IMR-90 (cell line): ENCODE measurements around the gene CWH43. TPM values are rescaled to one million over a fixed set of nuclear protein-coding genes. Genes with fewer than 3 reads are reported as not detected.
"Not testable (repeated sequence)": the region's sequence is repeated elsewhere in the genome, so short reads cannot be mapped to it uniquely, and the experiment has no call there.

ENCODE experiments used
- ATAC-seq: fragments of 200-7000 bp; cut with Tn5 transposase; 2 replicates; pipeline ENCODE4 v1.9.1; 2020; ENCODE audit warnings: low read depth, mild to moderate bottlenecking, moderate library complexity
- BruUV-seq: library from RNA; stranded (reverse); fragments of 400-500 nt; replicated peaks from 2 replicates; lab custom pipeline; 2021; lab: Mats Ljungman, UMichigan
- CTCF ChIA-PET: fragments of 300-600 bp; formaldehyde crosslinking; extraction: SDS; loops from one replicate; lab custom pipeline; 2021; ENCODE audit warnings: antibody characterized with exemption; lab: Yijun Ruan, JAX
- POLR2A ChIA-PET: fragments of 300-600 bp; sonication (Branson Sonifier 250); formaldehyde crosslinking; loops from one replicate; lab custom pipeline; 2022; ENCODE audit warnings: antibody characterized with exemption; ENCODE audit not compliant: unreplicated experiment; lab: Charles Lee
- DNase-seq: peaks from one replicate; pipeline ENCODE4 v3.0.0; 2013
- H2AFZ ChIP-seq: replicated peaks from 2 replicates; pipeline ENCODE3; 2013; ENCODE audit warnings: low read length, mild to moderate bottlenecking; ENCODE audit not compliant: poor library complexity
- H2AK5ac ChIP-seq: 2 replicates; pipeline ENCODE4 v1.6.1; 2013; ENCODE audit warnings: low read depth, low read length, inconsistent platforms
- H2AK9ac ChIP-seq: replicated peaks from 2 replicates; pipeline ENCODE3; 2013; ENCODE audit warnings: mild to moderate bottlenecking, low read depth, low read length, moderate library complexity; ENCODE audit not compliant: poor library complexity
- H2BK120ac ChIP-seq: 2 replicates; pipeline ENCODE4 v1.6.1; 2013; ENCODE audit warnings: low read depth, low read length, inconsistent platforms
- H2BK15ac ChIP-seq: 3 replicates; pipeline ENCODE4 v1.6.1; 2013; ENCODE audit warnings: low read depth, low read length, inconsistent platforms
- H2BK20ac ChIP-seq: 2 replicates; pipeline ENCODE4 v1.6.1; 2013; ENCODE audit warnings: low read depth, mild to moderate bottlenecking, inconsistent platforms, low read length, moderate library complexity
- H2BK5ac ChIP-seq: 2 replicates; pipeline ENCODE4 v1.6.1; 2013; ENCODE audit warnings: mild to moderate bottlenecking, low read depth, low read length, inconsistent platforms; ENCODE audit not compliant: poor library complexity, severe bottlenecking
- H3K14ac ChIP-seq: replicated peaks from 2 replicates; pipeline ENCODE4 v1.6.1; 2013; ENCODE audit warnings: low read depth, low read length, inconsistent platforms
- H3K18ac ChIP-seq: 2 replicates; pipeline ENCODE4 v1.6.1; 2013; ENCODE audit warnings: low read depth, low read length, control low read depth
- H3K23ac ChIP-seq: 2 replicates; pipeline ENCODE4 v1.6.1; 2013; ENCODE audit warnings: low read depth, low read length, inconsistent platforms
- H3K27ac ChIP-seq: 2 replicates; pipeline ENCODE4 v1.5.1; 2013; ENCODE audit warnings: mild to moderate bottlenecking, control low read depth, low read length; ENCODE audit not compliant: insufficient read depth
- H3K27me3 ChIP-seq: 2 replicates; pipeline ENCODE4 v1.6.1; 2013; ENCODE audit warnings: low read length; ENCODE audit not compliant: control insufficient read depth, insufficient read depth
- H3K36me3 ChIP-seq: 2 replicates; pipeline ENCODE4 v1.6.1; 2013; ENCODE audit warnings: low read length, mixed read lengths; ENCODE audit not compliant: control insufficient read depth, insufficient read depth
- H3K4ac ChIP-seq: 2 replicates; pipeline ENCODE4 v1.6.1; 2013; ENCODE audit warnings: low read depth, low read length, inconsistent platforms
- H3K4me1 ChIP-seq: 2 replicates; pipeline ENCODE4 v1.6.1; 2013; ENCODE audit warnings: low read length, mixed read lengths; ENCODE audit not compliant: control insufficient read depth, insufficient read depth
- H3K4me2 ChIP-seq: 2 replicates; pipeline ENCODE4 v1.6.1; 2013; ENCODE audit warnings: low read depth, mild to moderate bottlenecking, control low read depth, low read length, moderate library complexity
- H3K4me3 ChIP-seq: 2 replicates; pipeline ENCODE4 v1.5.1; 2013; ENCODE audit warnings: low read depth, mild to moderate bottlenecking, control low read depth, low read length, moderate library complexity; ENCODE audit not compliant: insufficient read depth
- H3K56ac ChIP-seq: 2 replicates; pipeline ENCODE4 v1.6.1; 2013; ENCODE audit warnings: low read length, inconsistent platforms; ENCODE audit not compliant: insufficient read depth; ENCODE audit errors: extremely low read depth
- H3K79me1 ChIP-seq, 2 experiments: 2 replicates each; pipeline ENCODE4 v1.6.1; 2013; ENCODE audit warnings: low read length in 2 of 2, inconsistent platforms in 1 of 2, low read depth in 1 of 2
- H3K9ac ChIP-seq: 2 replicates; pipeline ENCODE4 v1.6.1; 2013; ENCODE audit warnings: low read depth, low read length, control low read depth
- H3K9me1 ChIP-seq: 2 replicates; pipeline ENCODE4 v1.6.1; 2013; ENCODE audit warnings: low read length, inconsistent platforms; ENCODE audit not compliant: insufficient read depth
- H3K9me3 ChIP-seq: 2 replicates; pipeline ENCODE4 v1.6.1; 2013; ENCODE audit warnings: low read length; ENCODE audit not compliant: control insufficient read depth, insufficient read depth
- H4K20me1 ChIP-seq: 2 replicates; pipeline ENCODE4 v1.6.1; 2013; ENCODE audit warnings: low read length, inconsistent platforms; ENCODE audit not compliant: insufficient read depth
- H4K5ac ChIP-seq: 2 replicates; pipeline ENCODE4 v1.6.1; 2013; ENCODE audit warnings: mild to moderate bottlenecking, low read depth, low read length, control low read depth
- H4K8ac ChIP-seq, 2 experiments: 2 replicates each; pipeline ENCODE4 v1.6.1; 2013; ENCODE audit warnings: low read depth in 2 of 2, low read length in 2 of 2, control low read depth in 1 of 2, inconsistent platforms in 1 of 2
- H4K91ac ChIP-seq: 2 replicates; pipeline ENCODE4 v1.6.1; 2013; ENCODE audit warnings: low read depth, low read length, inconsistent platforms; ENCODE audit not compliant: insufficient read depth
- WGBS, 2 experiments: methylation state at CpG; one replicate each; pipeline versions ENCODE4 v1.1.5 to v1.1.7; 2013; ENCODE audit warnings: missing lambda C conversion rate in 2 of 2; ENCODE audit not compliant: insufficient read length in 1 of 2; ENCODE audit errors: extremely low coverage in 2 of 2; 5-methylcytosine and 5-hydroxymethylcytosine counted together
- dilution Hi-C: fragments of 300-500 bp; cut with HindIII; formaldehyde crosslinking; loops from one replicate; pipeline ENCODE4 v1.14.3; 2018; ENCODE audit warnings: low sequenced_read_pairs; ENCODE audit not compliant: unreplicated experiment
- in situ Hi-C: fragments of 300-500 bp; cut with MboI; formaldehyde crosslinking; loops from 3 replicates; pipeline ENCODE4 v1.14.3; 2019; ENCODE audit warnings: low sequenced_read_pairs, inconsistent platforms, mixed read lengths
- intact Hi-C: fragments of 100-400 bp; cut with micrococcal nuclease; formaldehyde crosslinking; loops from 2 replicates; pipeline ENCODE4 v1.10.0; 2022
- polyA plus RNA-seq, 3 experiments: library from polyadenylated mRNA; depleted of rRNA; stranded (reverse); fragments of >200 nt; gene quantifications; 2 replicates each; pipeline ENCODE4 v1.2.3, GENCODE V29; 2012; ENCODE audit warnings: low replicate concordance in 1 of 3
- total RNA-seq: library from RNA; depleted of rRNA; stranded (reverse); fragments of >200 nt; gene quantifications from 2 replicates; pipeline ENCODE4 v1.2.3, GENCODE V29; 2012

Gene CWH43
- total and polyA plus RNA-seq, 2 of the 4 experiments (the other 2 are of a cell fraction) = not detected

DNA sequence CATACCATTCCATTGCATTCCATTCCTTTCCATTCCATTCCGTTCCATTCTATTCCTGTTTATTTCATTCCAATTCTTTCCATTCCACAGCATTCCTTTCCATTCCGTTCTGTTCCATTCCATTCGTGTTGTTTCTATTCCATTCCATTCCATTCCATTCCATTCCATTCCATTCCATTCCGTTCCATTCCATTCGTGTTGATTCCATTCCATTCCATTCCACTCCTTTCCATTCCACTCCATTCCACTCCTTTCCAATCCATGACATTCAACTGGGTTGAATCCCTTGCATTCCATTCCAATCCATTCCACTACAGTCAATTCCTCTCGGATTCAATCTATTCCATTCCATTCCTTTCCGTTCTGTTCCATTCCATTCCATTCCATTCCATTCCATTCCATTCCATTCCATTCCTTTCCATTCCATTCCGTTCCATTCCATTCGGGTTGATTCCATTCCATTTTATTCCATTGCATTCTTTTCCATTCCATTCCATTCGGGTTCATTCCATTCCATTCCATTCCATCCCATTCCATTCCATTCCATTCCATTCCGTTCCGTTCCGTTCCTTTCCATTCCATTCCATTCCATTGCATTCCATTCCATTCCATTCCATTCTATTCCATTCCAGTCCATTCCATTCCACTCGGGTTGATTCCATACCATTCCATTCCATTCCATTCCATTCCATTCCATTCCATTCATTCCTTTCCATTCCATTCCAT is 112.1 kb downstream of the CWH43 start:
- CTCF ChIA-PET, H3K36me3 ChIP-seq, H3K23ac ChIP-seq, intact Hi-C loops, H3K4me3 ChIP-seq, BruUV-seq, POLR2A ChIA-PET, H2BK20ac ChIP-seq, H3K27ac ChIP-seq, H2BK120ac ChIP-seq, dilution Hi-C loops, H3K56ac ChIP-seq, H2AFZ ChIP-seq, in situ Hi-C loops, H3K9me1 ChIP-seq, H3K4me1 ChIP-seq, H2AK5ac ChIP-seq, H4K5ac ChIP-seq, H4K20me1 ChIP-seq, H3K4ac ChIP-seq, H3K4me2 ChIP-seq, ATAC-seq, H3K9ac ChIP-seq, H3K79me1 ChIP-seq, DNase-seq, H3K14ac ChIP-seq, H4K91ac ChIP-seq, H2BK15ac ChIP-seq, H2AK9ac ChIP-seq, H3K18ac ChIP-seq, H4K8ac ChIP-seq, H3K27me3 ChIP-seq: not testable (repeated sequence)
- Histone ChIP-seq H3K9me3 (peaks cover 28% of the 10 kb centered on the region; the same call in 1 of the 2 replicates), H2BK5ac (peak overlapping the region; percentile 84)
- WGBS, 2 experiments = 45 to 100% methylated on average over 5 to 12 of the region's 14 CpGs

GRCh38 chr4:49099831-49100444 is 113.9 kb downstream of the CWH43 start:
- ATAC-seq, H3K23ac ChIP-seq, H2BK20ac ChIP-seq, H2BK120ac ChIP-seq, H2AK5ac ChIP-seq, dilution Hi-C loops, H3K36me3 ChIP-seq, H2AFZ ChIP-seq, in situ Hi-C loops, H3K56ac ChIP-seq, H3K4me2 ChIP-seq, BruUV-seq, H3K14ac ChIP-seq, H3K4me1 ChIP-seq, intact Hi-C loops, H2AK9ac ChIP-seq, POLR2A ChIA-PET, H3K9ac ChIP-seq, H4K91ac ChIP-seq, H3K9me1 ChIP-seq, H4K8ac ChIP-seq, H4K20me1 ChIP-seq, H3K27me3 ChIP-seq, H3K79me1 ChIP-seq, H2BK15ac ChIP-seq, H3K27ac ChIP-seq, H3K4ac ChIP-seq, H3K18ac ChIP-seq, H4K5ac ChIP-seq, H3K4me3 ChIP-seq, CTCF ChIA-PET: not testable (repeated sequence)
- peaks cover 35% of the 10 kb centered on the region; the same call in 1 of the 2 replicates for H3K9me3 ChIP-seq
- DNase-seq = peak; percentile 45
- H2BK5ac ChIP-seq = peak overlapping the region; percentile 61
- 59 to 100% methylated on average over 2 to 16 of the region's 16 CpGs for WGBS, 2 experiments
